Posterior vena cava (tissue), 2 donors: Measurements from ENCODE around the gene CASD1. TPM values are rescaled to one million over a fixed set of nuclear protein-coding genes. Genes with fewer than 3 reads are reported as not detected.

Source experiments
- DNase-seq: peaks from one replicate; pipeline ENCODE4 v3.0.0-alpha.2; 2020; ENCODE audit warnings: low spot score
- intact Hi-C, 2 donors: fragments of 100-400 bp; cut with DNase I; formaldehyde crosslinking; loops; one replicate each; pipeline versions ENCODE4 v1.14.1 to v1.14.2; 2022 to 2023
- total RNA-seq, 2 donors: library from RNA; stranded (reverse); fragmentation: NEBNext Ultra II Directional; extraction: Animal tissue kit (Norgen Biotek cat#: 25700); gene quantifications; one replicate each; pipeline ENCODE4 v1.2.1, GENCODE V29; 2021
- donor health status: DM: yes; HTN: yes; CAD: no.
- donor health status: DM: yes; HTN: yes; CAD: no.

CASD1 gene
- total RNA-seq, 2 donors from 2014 or later = 17.5 to 20.0 TPM

GRCh38 chr7:94571816-94572215, 62.2 kb downstream of the CASD1 start:
- DNase-seq = no peak
- intact Hi-C loops = no loop called here

DNA sequence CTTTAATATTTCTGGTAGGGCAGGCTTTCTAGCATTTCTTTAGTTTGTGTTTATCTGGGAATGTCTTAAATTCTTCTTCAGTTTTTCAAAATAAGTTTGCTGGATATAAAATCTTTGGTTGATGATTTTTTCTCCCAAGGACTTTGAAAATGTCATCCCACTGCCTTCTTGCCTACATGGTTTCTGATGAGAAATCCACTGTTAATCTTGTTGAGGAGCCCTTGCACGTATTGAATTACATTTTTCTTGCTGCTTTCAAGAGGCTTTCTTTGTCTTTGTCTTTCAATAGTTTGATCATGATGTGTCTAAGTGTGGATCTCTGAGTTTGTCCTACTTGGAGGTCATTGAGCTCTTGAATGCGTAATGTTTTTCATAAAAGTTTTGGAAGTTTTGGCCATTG, 66.0 kb downstream of the CASD1 start:
- intact Hi-C loops = no loop called here
- DNase-seq = no peak

DNA sequence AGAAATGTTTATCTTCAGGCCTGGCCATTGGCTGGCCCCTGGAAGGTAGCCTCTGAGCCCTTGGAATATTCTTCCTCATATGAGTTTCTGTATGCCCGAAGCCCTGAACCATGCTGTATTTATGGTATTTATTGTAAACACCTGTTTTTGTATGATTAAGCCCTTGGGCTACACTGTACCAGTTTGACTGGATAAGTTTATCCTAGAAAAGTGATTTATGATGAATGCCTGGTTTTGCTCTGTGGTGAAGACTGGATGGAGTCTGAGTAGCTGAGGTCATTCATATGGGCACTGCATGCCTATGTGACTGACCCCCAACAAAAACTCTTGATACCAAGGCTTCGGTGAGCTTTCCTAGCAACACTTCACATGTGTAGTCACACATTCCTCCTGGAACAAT, 66.7 kb downstream of the CASD1 start:
- intact Hi-C loops = no loop called here
- no peak for DNase-seq

DNA sequence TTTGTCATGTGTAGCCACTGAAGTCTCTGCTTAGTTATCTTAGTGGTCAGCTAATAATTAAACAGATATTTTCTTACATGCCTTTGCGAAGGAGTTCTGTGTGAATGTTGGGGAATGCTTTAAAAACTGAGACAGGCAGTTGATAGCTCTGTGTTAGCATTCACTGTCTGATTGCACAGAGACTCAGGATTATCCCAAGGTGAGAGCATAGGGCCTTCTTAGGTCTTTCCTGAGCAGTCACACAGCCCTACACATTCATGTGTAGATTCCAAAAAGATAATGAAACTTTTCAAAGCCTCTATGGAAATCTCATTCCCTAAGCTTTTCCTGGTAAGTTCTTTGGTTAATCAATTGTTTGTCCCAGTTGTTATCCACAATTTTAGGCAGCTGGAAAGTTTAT, 67.7 kb downstream of the CASD1 start:
- intact Hi-C loops = no loop called here
- DNase-seq = no peak

- intact Hi-C loops = no loop called here
- DNase-seq = no peak
Observed at GRCh38 chr7:94578614-94579013, 69.0 kb downstream of the CASD1 start.

DNA sequence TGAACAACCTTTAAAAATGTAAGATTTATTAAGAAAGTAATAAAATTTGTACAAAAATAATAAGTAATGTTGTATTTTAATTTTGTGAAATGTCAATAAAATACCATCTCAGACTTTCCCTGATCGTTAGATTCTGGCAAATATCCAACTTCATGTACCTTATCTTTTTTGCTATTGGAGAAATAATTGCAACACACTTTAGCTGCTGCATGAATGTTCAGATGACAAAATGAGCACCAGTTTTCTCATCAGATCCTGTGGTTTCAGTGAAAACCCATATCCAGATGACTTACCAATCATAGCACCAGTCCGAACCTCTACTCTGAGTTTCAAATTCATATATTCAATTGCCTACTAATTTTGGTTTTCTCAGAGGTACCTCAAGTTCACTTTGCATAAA, 69.9 kb downstream of the CASD1 start:
- intact Hi-C loops = no loop called here
- DNase-seq = no peak

DNA sequence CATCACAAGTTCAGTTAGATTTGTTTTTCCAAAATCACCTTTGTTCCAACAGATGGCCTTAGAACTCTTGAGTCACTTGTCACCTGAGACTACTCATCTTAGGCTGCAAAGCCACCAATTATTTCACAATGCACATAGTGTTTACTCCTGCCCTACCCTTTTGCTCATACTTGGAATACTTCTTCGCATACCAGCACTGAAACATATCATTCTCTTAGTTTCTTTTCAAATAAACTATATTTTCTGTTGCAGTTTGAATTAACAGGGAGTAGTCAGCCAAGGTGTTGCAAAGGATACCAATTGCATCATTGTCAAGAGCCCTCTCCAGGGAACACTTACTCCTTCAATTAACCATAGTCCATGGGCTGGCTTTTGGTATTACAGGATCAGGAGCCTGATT, 71.0 kb downstream of the CASD1 start:
- intact Hi-C loops = no loop called here
- DNase-seq = no peak

GRCh38 chr7:94584113-94584512, 74.5 kb downstream of the CASD1 start:
- intact Hi-C loops = no loop called here
- no peak for DNase-seq

DNA sequence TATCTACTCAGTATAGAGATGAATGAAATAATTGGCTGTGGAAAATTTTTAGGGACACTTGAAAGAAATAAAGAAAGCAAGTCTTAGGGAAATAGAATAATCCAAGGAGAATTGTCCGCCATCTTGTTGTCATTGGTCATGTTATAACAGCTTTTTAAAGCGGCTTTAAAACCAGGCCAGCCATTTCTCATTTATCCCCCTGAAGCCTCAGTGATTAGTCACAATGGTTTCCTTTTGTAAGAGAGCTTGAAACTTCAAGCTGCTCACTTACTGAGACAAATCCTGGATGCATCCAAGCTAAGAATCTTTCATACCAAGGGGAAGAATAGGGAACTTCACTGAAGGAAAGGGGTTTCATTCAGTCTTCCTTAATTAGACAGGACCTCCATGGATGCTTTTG, 78.5 kb downstream of the CASD1 start:
- no peak for DNase-seq

GRCh38 chr7:94590526-94591162, 81.0 kb downstream of the CASD1 start:
- intact Hi-C loops = no loop called here

More for the DNA sequence above, 78.5 kb downstream of the CASD1 start:
- intact Hi-C loops = no loop called here

GRCh38 chr7:94591176-94591575, 81.6 kb downstream of the CASD1 start:
- intact Hi-C loops = no loop called here
- no peak for DNase-seq

More at GRCh38 chr7:94590526-94591162, 81.0 kb downstream of the CASD1 start:
- DNase-seq = no peak

- intact Hi-C loops = no loop called here
- no peak for DNase-seq
Observed at GRCh38 chr7:94594882-94595281, 85.3 kb downstream of the CASD1 start.

DNA sequence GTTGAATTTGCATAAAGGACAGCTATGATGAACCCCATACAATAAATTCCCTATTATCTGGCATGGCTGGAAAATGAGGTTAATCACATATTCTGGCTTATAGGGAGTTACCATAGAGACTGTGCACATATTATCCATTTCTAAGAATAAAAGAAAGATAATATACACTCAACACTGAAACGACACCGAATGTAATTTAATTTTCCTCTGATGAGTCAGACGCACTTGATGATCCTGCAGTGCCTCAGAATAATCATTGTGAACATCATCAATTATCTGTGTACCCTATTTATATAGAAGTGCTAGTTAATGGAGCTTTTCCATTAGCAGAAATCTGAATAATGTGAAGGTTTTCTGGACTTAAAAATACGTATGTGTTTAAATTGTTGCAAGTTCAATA, 86.1 kb downstream of the CASD1 start:
- intact Hi-C loops = no loop called here
- DNase-seq = no peak

DNA sequence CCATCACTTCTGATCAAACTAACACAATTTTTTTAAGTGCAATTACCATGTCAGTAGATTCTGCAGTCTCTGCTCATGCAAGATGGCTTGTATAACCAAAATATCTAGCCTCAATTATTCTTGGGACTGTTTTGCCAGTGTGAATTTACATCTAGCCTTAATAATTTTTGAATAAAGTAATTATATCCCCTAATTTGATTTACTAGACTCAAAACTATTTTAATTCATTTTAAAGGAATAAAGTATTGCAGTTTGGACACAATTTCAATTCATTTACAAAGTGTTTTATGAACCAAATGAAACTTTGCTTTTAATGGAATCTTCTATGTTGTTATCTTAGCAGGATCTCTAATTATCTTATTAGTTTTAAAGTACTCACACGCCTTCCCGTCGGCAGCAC, 90.7 kb downstream of the CASD1 start:
- DNase-seq = no peak
- intact Hi-C loops = no loop called here

DNA sequence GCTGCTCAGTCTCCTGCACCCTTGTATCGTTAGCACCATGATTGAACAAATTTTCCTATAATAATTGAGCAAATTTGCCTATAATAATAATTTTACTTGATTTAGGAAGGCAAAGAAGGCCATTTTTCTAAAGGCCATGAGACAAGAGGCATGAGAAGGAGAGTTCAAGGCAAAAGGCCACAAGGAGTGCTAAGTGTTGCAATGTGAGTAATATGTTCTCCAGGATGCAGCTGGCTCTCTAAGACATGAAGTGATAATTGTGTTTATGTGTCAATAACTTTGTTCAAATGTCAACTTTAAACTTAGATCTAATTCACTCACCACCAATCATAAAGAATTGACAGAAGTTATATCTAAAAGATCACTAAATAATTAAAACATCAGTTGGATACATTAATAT, 92.6 kb downstream of the CASD1 start:
- intact Hi-C loops = no loop called here
- no peak for DNase-seq

- intact Hi-C loops = no loop called here
- no peak for DNase-seq
Observed at GRCh38 chr7:94605031-94605430, 95.4 kb downstream of the CASD1 start.

Other genes with a start within 250 kb of the CASD1 start
- gene COL1A2, start 114.9 kb upstream of the CASD1 start, total RNA-seq = 1,000 to 10,000 TPM in 1 of 2 donors, 100 to 1,000 TPM in 1; 780 to 2,112 TPM
- gene SGCE, start 146.3 kb downstream of the CASD1 start, total RNA-seq = 10 to 100 TPM; 59.4 to 67.2 TPM